GM23338 (cell line): ENCODE measurements around the gene CGGBP1. TPM values are rescaled to one million over a fixed set of nuclear protein-coding genes. Genes with fewer than 3 reads are reported as not detected.
"Not testable (repeated sequence)": the region's sequence is repeated elsewhere in the genome, so short reads cannot be mapped to it uniquely, and the experiment has no call there.

Source experiments
- ATAC-seq: fragments of 200-7000 bp; cut with Tn5 transposase; 3 replicates; pipeline ENCODE4 v1.9.1; 2020
- DNase-seq: peaks from one replicate; pipeline ENCODE4 v3.0.0-alpha.2; 2015; ENCODE audit warnings: low spot score
- H2AFZ ChIP-seq: fragments of 200-600 bp; sonication (generic); 2 replicates; pipeline ENCODE4 v1.8.0; 2016; ENCODE audit warnings: antibody characterized with exemption, mild to moderate bottlenecking, moderate library complexity
- H3F3A ChIP-seq: fragments of 200-600 bp; sonication (generic); replicated peaks from 2 replicates; pipeline ENCODE4 v1.8.0; 2017; ENCODE audit warnings: antibody characterized with exemption, mixed run types, low read depth
- H3K27ac ChIP-seq: fragments of 200-600 bp; sonication (generic); 2 replicates; pipeline ENCODE4 v1.6.1; 2016; ENCODE audit warnings: low read depth
- H3K27me3 ChIP-seq: fragments of 200-600 bp; sonication (generic); 2 replicates; pipeline ENCODE4 v1.8.0; 2016; ENCODE audit warnings: mild to moderate bottlenecking, mixed run types, moderate library complexity; ENCODE audit not compliant: insufficient read depth
- H3K36me3 ChIP-seq: fragments of 200-600 bp; sonication (generic); 2 replicates; pipeline ENCODE4 v1.8.0; 2016; ENCODE audit warnings: mild to moderate bottlenecking; ENCODE audit not compliant: insufficient read depth
- H3K4me1 ChIP-seq: fragments of 200-600 bp; sonication (generic); 2 replicates; pipeline ENCODE4 v1.8.0; 2016; ENCODE audit warnings: mild to moderate bottlenecking, moderate library complexity; ENCODE audit not compliant: insufficient read depth
- H3K4me2 ChIP-seq: fragments of 200-600 bp; sonication (generic); 2 replicates; pipeline ENCODE4 v1.7.1; 2017; ENCODE audit warnings: mixed run types
- H3K4me3 ChIP-seq: fragments of 200-600 bp; sonication (generic); 2 replicates; pipeline ENCODE4 v1.6.1; 2016; ENCODE audit warnings: mixed run types
- H3K79me2 ChIP-seq: fragments of 200-600 bp; sonication (generic); replicated peaks from 2 replicates; pipeline ENCODE4 v1.8.0; 2017; ENCODE audit warnings: mild to moderate bottlenecking; ENCODE audit not compliant: insufficient read depth
- H3K9me2 ChIP-seq: fragments of 200-600 bp; sonication (generic); 2 replicates; pipeline ENCODE4 v1.8.0; 2017; ENCODE audit not compliant: insufficient read depth
- H4K20me1 ChIP-seq: fragments of 200-600 bp; sonication (generic); replicated peaks from 2 replicates; pipeline ENCODE4 v1.8.0; 2017; ENCODE audit warnings: mild to moderate bottlenecking; ENCODE audit not compliant: insufficient read depth
- H3K27ac Mint-ChIP-seq: 2 replicates; pipeline ENCODE4 v1.8.0; 2020; ENCODE audit warnings: inconsistent platforms, mild to moderate bottlenecking, moderate library complexity, mixed read lengths
- H3K27me3 Mint-ChIP-seq: 3 replicates; pipeline ENCODE4 v1.8.0; 2022; ENCODE audit warnings: low read depth, mild to moderate bottlenecking, moderate library complexity, mixed read lengths, inconsistent platforms; ENCODE audit not compliant: insufficient read depth, poor library complexity
- H3K36me3 Mint-ChIP-seq: 3 replicates; pipeline ENCODE4 v1.8.0; 2021; ENCODE audit warnings: low read depth, mild to moderate bottlenecking, inconsistent platforms, moderate library complexity, mixed read lengths
- H3K4me1 Mint-ChIP-seq: 3 replicates; pipeline ENCODE4 v1.8.0; 2020; ENCODE audit warnings: mild to moderate bottlenecking, inconsistent platforms, mixed read lengths
- H3K4me3 Mint-ChIP-seq: 3 replicates; pipeline ENCODE4 v1.8.0; 2021; ENCODE audit warnings: moderate library complexity, mild to moderate bottlenecking, inconsistent platforms, mixed read lengths
- H3K9me3 Mint-ChIP-seq: 3 replicates; pipeline ENCODE4 v1.8.0; 2020; ENCODE audit warnings: moderate library complexity, mild to moderate bottlenecking, inconsistent platforms, mixed read lengths
- CREB1 ChIP-seq: fragments of 250-450 bp; sonication (Bioruptor Pico); IDR thresholded peaks from 2 replicates; pipeline ENCODE4 v1.5.0; 2020; ENCODE audit warnings: low read depth, mild to moderate bottlenecking, moderate library complexity
- CTCF ChIP-seq, 2 experiments: fragments of 200-600 bp in 1 of 2; sonication (generic) in 1 of 2; conservative IDR thresholded peaks; 2 replicates each; pipeline versions ENCODE4 v1.5.1 to v1.6.1; 2016 to 2017; ENCODE audit warnings: antibody characterized with exemption in 2 of 2, low read depth in 2 of 2, mild to moderate bottlenecking in 2 of 2, moderate library complexity in 1 of 2
- ETS1 ChIP-seq: IDR thresholded peaks from 2 replicates; pipeline ENCODE4 v1.6.1; 2016; ENCODE audit warnings: antibody characterized with exemption
- EZH2 ChIP-seq: fragments of 200-600 bp; sonication (generic); IDR thresholded peaks from one replicate; pipeline ENCODE4 v1.8.0; 2017; ENCODE audit warnings: antibody characterized with exemption, mild to moderate bottlenecking, low read depth; ENCODE audit not compliant: unreplicated experiment
- JUNB ChIP-seq: IDR thresholded peaks from one replicate; pipeline ENCODE4 v1.6.1; 2016; ENCODE audit warnings: antibody characterized with exemption; ENCODE audit not compliant: unreplicated experiment
- NANOG ChIP-seq: IDR thresholded peaks from 2 replicates; pipeline ENCODE4 v1.6.1; 2016; ENCODE audit warnings: antibody characterized with exemption, borderline replicate concordance
- POLR2AphosphoS5 ChIP-seq: IDR thresholded peaks from 2 replicates; pipeline ENCODE4 v1.6.1; 2016; ENCODE audit warnings: antibody characterized with exemption, low read depth
- REST ChIP-seq: IDR thresholded peaks from one replicate; pipeline ENCODE4 v1.6.1; 2018; ENCODE audit warnings: antibody characterized with exemption; ENCODE audit not compliant: unreplicated experiment
- STAT1 ChIP-seq: IDR thresholded peaks from one replicate; pipeline ENCODE4 v1.6.1; 2016; ENCODE audit warnings: antibody characterized with exemption; ENCODE audit not compliant: unreplicated experiment
- ZNF114 ChIP-seq: fragments of 250-450 bp; sonication (Bioruptor Pico); IDR thresholded peaks from 2 replicates; pipeline ENCODE4 v1.5.0; 2020; ENCODE audit warnings: mild to moderate bottlenecking, moderate library complexity
- ZNF331 ChIP-seq: fragments of 250-450 bp; sonication (Bioruptor Pico); IDR thresholded peaks from 2 replicates; pipeline ENCODE4 v1.5.0; 2020; ENCODE audit warnings: low read depth, mild to moderate bottlenecking, moderate library complexity
- polyA plus RNA-seq: library from polyadenylated mRNA; unstranded; fragments of >200 nt; fragmentation: Nextera tagmentation; extraction: Ambion mirVana; gene quantifications from 2 replicates; pipeline ENCODE4 v1.2.1, GENCODE V29; 2016
- total RNA-seq: library from RNA; depleted of rRNA; stranded (reverse); fragments of >200 nt; shearing (Covaris generic); gene quantifications from 2 replicates; pipeline ENCODE4 v1.2.3, GENCODE V29; 2014

CGGBP1 gene
- total and polyA plus RNA-seq, 2 experiments from 2014 or later: 55.5 to 63.5 TPM

GRCh38 chr3:88015656-88016055, 43.1 kb downstream of the CGGBP1 start:
- not testable (repeated sequence) for H3F3A ChIP-seq, ATAC-seq, H3K4me3 ChIP-seq, H2AFZ ChIP-seq, H3K4me3 Mint-ChIP-seq, H3K4me1 Mint-ChIP-seq, H3K27ac ChIP-seq, H3K36me3 ChIP-seq, H3K79me2 ChIP-seq, H3K9me2 ChIP-seq, H3K27ac Mint-ChIP-seq, H3K27me3 ChIP-seq, H3K36me3 Mint-ChIP-seq, DNase-seq, H3K4me1 ChIP-seq, H4K20me1 ChIP-seq, H3K4me2 ChIP-seq, H3K27me3 Mint-ChIP-seq
- H3K9me3 Mint-ChIP-seq: peaks cover 16% of the 10 kb centered on the region

- DNase-seq (no peak), ATAC-seq (no peak)
- H3F3A ChIP-seq: no peaks in the 10 kb centered on the region
- no peak overlapping the region for H3K4me2 ChIP-seq
- H3K36me3 Mint-ChIP-seq: peaks cover 6% of the 10 kb centered on the region; the same call in 1 of the 3 replicates
- H3K9me2 ChIP-seq: no peaks in the 10 kb centered on the region
- no peaks in the 10 kb centered on the region for H3K4me1 Mint-ChIP-seq
- H3K27me3 ChIP-seq: no peaks in the 10 kb centered on the region
- H3K4me3 Mint-ChIP-seq: no peak overlapping the region
- no peak overlapping the region for H3K4me3 ChIP-seq
- H3K9me3 Mint-ChIP-seq: peaks cover 16% of the 10 kb centered on the region
- H3K36me3 ChIP-seq: no peaks in the 10 kb centered on the region
- H3K79me2 ChIP-seq: no peaks in the 10 kb centered on the region
- no peak for TF ChIP-seq REST
- TF ChIP-seq EZH2: no peak
- no peak for TF ChIP-seq STAT1
- no peak for TF ChIP-seq POLR2AphosphoS5
- TF ChIP-seq ZNF114 (CRISPR knock-in tag): no peak
- no peak for TF ChIP-seq CTCF (conservative IDR thresholded peaks at IDR 0.05; ENCODE audit: low read depth in 2 of 2)
- TF ChIP-seq CREB1: no peak
- no peak for TF ChIP-seq ETS1
- TF ChIP-seq ZNF331 (CRISPR knock-in tag): no peak
- TF ChIP-seq NANOG: no peak
- TF ChIP-seq JUNB: no peak
- no peaks in the 10 kb centered on the region for H3K27me3 Mint-ChIP-seq
- H2AFZ ChIP-seq: no peak overlapping the region
- no peak overlapping the region for H3K27ac Mint-ChIP-seq
- no peaks in the 10 kb centered on the region for H3K4me1 ChIP-seq
- H4K20me1 ChIP-seq: no peaks in the 10 kb centered on the region
- no peak overlapping the region for H3K27ac ChIP-seq
Measured at GRCh38 chr3:88013592-88013991, 45.2 kb downstream of the CGGBP1 start.
